CD4-positive, alpha-beta T cell treated with Interleukin-4 for 1 hour (primary cell): Measurements from ENCODE around the gene FGF6.
"Not testable (repeated sequence)": the region's sequence is repeated elsewhere in the genome, so short reads cannot be mapped to it uniquely, and the experiment has no call there.

Experiments used
- DNase-seq, 2 donors: peaks; one replicate each; pipeline ENCODE4 v3.0.0-alpha.2; 2020 to 2022

Gene FGF6

GRCh38 chr12:4417455-4417854 is 28.2 kb downstream of the FGF6 start:
- DNase-seq, result no peak

GRCh38 chr12:4416276-4416675 is 29.3 kb downstream of the FGF6 start:
- no peak for DNase-seq

GRCh38 chr12:4412465-4412864 is 33.1 kb downstream of the FGF6 start:
- DNase-seq, result no peak

- DNase-seq, result no peak
These were observed 33.6 kb downstream of the FGF6 start for GRCh38 chr12:4412056-4412455.

GRCh38 chr12:4407136-4407535 is 38.5 kb downstream of the FGF6 start:
- no peak for DNase-seq

GRCh38 chr12:4404877-4405637 is 40.6 kb downstream of the FGF6 start:
- not testable (repeated sequence) for DNase-seq

- DNase-seq, result no peak
These were observed 42.6 kb downstream of the FGF6 start for GRCh38 chr12:4402996-4403395.

- no peak for DNase-seq
These were observed 44.5 kb downstream of the FGF6 start for GRCh38 chr12:4401117-4401516.

- no peak for DNase-seq
These were observed 49.8 kb downstream of the FGF6 start for GRCh38 chr12:4395818-4396217.

- DNase-seq, result no peak
These were observed 52.4 kb downstream of the FGF6 start for GRCh38 chr12:4393211-4393610.

- DNase-seq, result no peak
These were observed 53.3 kb downstream of the FGF6 start for GRCh38 chr12:4392223-4392742.

GRCh38 chr12:4388662-4389061 is 57.0 kb downstream of the FGF6 start:
- no peak for DNase-seq

GRCh38 chr12:4388032-4388431 is 57.6 kb downstream of the FGF6 start:
- no peak for DNase-seq

- no peak for DNase-seq
These were observed 58.0 kb downstream of the FGF6 start for GRCh38 chr12:4387607-4388006.

GRCh38 chr12:4386801-4387200 is 58.8 kb downstream of the FGF6 start:
- DNase-seq, result no peak
